Fibroblast of peridontal ligament (primary cell): ENCODE results near the gene ABLIM1.
"Not testable (repeated sequence)": the region's sequence is repeated elsewhere in the genome, so short reads cannot be mapped to it uniquely, and the experiment has no call there.

Experiments
- DNase-seq: peaks from one replicate; pipeline ENCODE4 v3.0.0-alpha.2; 2010; ENCODE audit errors: extremely low read depth

ABLIM1 gene

DNA sequence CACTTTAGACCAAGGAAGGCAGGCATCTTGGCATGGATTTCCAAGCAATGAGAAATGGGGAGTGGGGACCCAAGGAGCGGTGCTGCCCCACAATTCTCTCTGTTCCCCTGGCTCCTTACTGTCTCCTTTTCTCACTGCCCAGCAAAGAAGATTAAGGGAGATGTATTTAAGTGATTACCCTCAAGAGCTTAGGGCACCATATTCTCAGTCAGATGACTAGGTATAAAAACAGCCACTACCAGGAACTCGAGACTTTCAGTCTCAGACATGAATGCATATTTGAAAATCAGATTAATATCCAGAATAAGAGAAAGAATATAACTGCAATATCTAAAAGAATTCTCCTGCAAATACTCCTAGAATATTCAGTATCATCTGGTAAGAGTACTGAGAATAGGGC is at the start of gene ABLIM1:
ABLIM1 (minus strand) TSS at position 101 of the 400 bp plus-strand sequence; CDS start at position 26, 75 bp downstream.
- DNase-seq = no peak

DNA sequence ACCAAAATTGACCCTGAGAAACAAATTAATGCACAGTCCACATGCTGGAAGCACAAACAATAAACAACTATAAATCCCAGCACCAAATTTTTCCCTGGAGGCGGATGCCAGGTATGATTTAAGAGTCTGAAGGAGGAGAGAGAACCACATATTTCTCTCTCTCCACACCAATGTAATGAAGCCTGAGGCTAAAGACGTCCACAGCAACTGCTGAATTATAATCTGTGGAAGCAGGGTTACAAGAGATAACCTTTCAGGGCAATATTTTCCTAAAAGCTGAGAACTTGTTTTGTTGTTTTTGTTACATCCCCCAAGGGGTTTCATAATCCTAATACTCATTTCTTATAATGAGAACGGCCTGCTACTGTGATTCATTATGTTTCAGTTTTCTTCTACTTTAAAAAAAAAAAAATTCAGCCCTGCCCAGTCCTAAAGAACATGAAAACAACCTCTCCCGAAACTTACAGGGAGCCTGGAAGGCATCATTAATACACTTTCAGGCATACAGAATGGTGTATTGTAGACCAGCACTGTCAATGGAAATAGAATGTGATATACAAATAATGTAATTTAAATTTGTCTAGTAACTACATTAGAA is 48.5 kb upstream of the ABLIM1 start:
- DNase-seq = no peak

DNA sequence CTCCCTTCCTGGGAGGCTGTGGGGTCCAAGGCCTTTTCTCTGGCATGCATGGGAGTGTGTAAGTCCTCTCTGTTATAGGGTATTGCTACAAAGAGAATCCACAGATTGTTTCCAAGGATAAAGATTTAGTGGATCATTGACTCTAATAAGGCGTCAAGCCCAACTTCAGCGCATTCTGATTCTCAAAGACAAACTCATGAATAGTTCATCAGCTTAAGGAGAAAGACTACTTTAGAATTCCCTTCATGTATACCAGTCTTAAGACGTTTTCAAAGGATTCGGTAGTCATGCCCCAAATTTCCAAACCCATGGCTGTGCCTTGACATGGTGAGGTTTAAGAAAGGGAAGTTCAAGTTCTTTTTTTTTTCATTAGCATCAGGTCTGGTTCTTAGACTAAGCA is 46.6 kb upstream of the ABLIM1 start:
- no peak for DNase-seq

DNA sequence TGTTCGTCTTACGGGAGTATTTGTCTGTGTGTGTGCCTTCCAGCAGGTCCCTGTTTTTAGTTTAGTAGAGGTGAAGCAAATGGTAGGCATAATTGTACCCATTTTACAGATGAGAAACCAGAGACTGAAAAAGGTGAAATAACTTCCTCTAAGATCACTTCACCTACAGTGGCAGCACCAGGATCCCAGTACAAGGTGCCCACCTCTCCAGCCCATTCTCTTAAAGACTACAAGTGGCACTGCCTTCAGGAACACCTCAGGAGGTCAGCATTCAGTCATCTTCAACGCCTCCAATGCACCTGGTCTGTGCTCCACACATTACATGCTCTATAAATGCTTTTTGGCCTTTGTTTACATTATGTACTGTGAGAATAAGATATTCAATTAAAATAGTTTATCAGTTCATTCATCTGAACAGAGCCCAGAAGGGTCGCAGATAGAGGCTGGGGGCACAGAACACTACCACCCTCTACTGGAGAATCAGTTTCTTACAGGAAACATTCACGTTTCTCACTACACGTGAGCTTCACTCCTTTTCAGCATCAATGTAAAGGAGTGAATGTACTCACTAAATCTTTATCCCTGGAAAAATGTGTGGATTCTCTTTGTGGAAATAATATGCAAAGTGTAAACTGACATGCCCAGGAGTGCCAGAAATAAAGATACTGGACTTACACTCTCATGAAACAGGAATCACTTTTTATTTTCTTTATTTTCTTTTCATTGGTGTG is 45.5 kb upstream of the ABLIM1 start:
- DNase-seq = peak; percentile 25

DNA sequence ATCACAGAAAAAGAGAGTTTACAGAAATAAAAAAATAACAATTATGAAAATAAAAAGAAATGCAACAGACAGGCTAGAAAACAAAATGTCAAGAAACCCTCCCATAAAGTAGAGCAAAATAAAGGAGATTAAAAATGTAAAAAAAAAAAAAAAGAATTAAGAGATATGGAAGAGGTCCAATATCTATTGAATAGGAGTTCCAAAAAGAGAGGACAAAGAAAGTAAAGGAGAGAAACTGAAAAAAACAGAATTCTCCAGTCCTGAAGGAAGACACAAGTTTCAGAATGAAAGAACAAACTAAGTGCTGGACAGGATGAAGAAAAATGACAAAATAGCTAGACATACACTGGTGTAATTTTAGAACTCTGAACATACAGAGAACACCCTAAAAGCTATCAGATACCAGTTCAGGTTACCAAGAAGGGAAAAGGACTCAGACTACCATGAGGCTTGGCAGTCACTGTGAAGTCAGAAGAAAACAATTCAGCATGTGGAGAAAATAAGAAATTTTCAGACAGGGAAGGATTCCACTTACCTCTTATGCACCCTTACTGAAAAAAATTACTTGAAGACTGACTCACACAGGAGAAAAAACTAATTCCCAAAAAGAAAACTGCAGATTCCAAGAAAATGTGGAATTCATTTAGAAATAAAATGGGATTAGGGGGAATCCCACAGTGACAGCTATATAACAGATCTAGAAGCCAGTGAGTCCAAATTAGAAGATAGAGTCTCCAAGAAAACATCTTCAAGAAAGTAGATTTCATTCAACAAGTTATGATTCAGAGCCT is 40.4 kb upstream of the ABLIM1 start:
- DNase-seq = no peak

DNA sequence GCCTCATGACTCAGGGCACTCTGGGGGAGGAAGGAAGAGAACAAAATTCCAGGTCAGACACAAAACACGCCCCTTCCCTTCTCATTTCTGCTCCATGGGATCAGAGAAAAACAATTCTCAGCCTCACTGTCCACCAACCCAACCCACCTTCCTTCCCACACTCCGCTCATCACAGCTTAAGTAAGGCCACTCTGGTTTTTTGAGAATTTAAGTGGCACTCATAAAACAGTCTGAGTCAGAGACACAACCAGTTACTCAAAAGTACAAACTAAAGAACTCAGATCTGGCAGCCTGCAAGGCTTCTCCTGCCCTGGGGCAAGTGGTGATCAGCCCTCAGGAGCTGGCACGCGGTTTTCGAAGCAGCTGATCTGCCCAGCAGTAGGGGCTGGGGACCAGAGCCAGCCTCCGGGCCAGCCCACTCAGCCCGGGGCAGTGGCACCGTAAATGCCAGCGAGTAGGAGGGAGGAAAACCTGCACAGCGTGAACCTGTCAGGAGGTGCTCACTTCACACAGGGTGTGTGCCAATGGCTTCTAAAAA is 39.1 kb upstream of the ABLIM1 start:
- no peak for DNase-seq

DNA sequence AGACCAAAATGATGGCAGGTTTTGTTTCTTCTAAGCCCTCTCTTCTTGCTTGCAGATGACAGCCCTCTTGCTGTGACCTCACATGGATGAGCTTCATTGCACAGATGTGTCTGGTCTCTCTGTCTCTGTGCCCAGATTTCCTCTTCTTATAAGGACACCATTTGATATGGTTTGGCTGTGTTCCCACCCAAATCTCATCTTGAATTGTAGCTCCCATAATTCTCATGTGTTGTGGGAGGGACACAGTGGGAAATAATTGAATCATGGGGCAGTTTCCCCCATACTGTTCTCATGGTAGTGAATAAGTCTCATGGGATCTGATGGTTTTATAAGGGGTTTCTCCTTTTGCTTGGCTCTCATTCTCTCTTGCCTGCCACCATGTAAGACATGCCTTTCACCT is 38.2 kb upstream of the ABLIM1 start:
- not testable (repeated sequence) for DNase-seq

DNA sequence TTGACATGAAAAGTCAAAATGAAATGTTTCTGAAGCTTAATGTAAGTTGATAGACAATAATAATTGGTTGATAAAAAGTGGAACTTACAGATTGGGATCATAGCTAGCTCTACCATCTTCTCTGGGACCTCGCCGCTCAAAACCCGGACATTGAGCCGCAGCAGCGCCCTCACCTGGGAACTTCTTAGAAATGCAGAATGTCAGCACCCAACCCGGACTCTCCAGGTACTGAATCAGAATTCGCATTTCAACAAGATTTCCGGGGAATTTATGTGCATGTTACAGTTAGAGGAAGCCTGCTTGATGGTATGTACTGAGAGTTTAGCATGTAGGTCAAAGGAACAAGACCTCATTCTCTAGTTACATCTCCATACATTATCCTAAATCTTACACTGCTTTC is 36.7 kb upstream of the ABLIM1 start:
- no peak for DNase-seq

DNA sequence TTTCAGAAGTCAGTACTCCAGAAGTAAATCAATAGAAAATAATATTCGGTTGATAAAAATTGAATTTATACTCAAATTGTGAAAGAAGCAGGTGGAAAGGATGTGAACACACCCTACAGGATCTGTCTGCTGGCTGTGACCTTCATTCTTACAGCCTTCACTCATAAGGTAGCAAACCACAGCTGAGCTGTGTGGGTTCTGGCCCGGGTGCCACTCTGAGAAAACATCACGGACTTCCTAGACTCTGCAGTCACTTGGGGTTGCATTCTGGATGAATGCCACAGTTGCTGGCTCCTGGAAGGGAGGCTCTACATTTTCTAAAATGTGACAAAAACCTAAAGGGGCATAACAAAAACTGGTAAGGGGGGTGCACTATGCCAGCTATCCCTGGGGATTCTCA is 36.0 kb upstream of the ABLIM1 start:
- no peak for DNase-seq

DNA sequence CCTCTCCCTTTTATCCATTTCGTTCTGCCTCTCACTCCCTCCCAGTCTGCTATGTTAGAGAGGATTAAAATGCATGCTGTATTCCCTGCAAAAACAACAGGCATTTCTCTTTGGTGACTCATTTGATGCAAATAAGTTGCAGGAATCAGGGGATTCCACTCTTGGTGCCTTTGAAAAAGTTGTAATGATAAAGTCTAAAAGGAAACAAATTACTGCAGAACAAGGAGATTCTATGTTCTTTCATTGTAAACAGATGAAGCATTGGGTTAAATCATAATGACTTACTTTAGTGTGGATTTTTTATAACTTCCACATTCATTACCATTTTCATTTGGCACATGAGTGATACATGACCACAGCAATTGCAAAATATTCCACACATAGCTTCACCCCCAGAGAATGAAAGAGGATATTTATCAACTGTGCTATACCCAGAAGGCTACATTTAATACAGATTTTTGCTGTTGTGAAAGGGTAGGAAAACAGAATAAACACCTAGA is 33.4 kb upstream of the ABLIM1 start:
- DNase-seq = peak; percentile 50

DNA sequence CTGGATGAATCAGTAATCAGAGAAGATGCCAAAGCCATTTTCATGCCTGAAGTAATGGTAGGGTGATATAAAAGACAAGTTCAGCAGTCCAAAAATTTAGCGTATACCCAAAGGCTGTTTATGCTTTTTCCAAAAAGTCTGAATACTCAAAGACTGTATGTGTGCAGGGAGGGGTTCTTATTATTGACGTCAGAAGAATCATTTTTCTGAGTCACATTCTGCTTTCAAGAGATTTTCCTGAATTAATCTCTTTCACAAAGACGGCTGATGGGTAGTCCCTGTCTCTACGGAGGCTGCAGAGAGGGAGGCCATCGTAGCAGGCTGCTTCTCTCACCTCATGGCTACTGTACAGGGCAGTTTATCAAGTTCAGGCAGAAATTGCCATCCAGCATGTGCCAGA is 30.7 kb upstream of the ABLIM1 start:
- no peak for DNase-seq

DNA sequence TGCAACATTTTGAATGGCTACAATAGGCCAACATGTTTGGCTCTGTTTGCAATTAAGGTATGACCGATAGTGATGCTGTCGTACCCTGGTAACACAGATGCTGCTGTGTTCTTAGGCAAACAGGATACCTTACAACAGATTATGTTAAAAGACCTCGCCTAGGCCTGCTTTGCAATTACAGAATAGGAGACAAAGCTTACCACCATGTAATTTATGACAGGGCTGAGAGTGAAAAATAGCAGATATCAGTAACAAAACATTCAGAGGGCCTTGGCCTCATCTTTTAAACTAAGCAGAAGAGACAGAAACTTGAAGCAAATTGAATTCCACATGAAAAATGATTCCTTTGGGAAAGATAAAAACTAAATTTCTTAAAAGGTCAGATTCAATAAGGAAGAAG is 29.4 kb upstream of the ABLIM1 start:
- DNase-seq = no peak

DNA sequence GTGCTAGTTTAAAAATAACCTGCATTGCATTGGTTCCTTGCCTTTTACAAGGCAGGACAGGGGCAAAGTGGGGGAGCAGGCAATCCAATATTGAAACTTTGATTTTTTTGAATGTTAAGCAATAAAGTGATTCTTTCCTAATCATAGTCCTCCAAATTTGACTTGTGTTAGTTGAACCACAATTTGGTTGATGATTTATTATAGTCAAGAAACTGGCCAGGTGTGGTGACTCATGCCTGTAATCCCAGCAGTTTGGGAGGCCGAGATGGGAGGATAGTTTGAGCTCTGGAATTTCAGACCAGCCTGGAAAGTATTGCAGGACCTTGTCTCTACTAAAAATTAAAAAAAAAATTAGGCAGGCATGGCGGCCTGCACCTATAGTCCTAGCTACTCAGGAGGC is 27.9 kb upstream of the ABLIM1 start:
- no peak for DNase-seq

DNA sequence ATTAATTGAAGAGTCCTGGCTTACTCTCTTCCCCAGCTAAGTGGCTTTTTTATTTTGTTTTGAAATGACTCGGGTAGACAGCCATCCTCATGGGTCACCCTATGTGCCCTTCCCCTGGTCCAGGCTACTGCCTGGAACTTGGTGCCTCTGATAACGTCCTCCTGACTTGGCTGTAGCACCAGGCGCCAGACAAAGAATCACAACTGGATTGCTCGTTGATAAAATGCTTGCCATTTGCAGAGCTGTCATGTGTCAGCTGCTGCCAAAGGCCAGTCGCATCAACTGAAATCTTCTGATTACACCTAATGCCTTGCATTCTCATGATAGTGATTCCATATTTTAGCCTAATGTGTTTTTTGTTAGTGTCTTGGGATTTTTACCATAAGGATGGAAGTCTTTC is 27.4 kb upstream of the ABLIM1 start:
- DNase-seq = no peak

DNA sequence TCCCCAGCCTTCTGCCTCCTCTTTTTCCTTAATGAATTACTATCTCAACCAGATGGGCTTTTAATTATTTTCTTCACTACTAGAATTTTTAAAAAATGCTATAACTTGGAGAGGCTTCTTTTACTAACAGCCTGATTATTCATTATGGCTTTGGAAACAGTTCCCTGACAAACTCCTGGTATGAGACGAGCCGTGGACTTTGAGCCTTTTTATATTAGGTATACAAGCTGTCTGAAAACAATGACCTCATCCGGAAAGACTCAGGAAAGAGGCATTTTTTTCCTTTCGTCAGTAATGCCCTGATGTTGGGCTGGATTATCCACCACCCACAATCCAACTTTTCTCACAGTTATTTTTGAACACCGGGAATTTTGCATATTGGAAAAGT is 26.7 kb upstream of the ABLIM1 start:
- peak; percentile 38 for DNase-seq

DNA sequence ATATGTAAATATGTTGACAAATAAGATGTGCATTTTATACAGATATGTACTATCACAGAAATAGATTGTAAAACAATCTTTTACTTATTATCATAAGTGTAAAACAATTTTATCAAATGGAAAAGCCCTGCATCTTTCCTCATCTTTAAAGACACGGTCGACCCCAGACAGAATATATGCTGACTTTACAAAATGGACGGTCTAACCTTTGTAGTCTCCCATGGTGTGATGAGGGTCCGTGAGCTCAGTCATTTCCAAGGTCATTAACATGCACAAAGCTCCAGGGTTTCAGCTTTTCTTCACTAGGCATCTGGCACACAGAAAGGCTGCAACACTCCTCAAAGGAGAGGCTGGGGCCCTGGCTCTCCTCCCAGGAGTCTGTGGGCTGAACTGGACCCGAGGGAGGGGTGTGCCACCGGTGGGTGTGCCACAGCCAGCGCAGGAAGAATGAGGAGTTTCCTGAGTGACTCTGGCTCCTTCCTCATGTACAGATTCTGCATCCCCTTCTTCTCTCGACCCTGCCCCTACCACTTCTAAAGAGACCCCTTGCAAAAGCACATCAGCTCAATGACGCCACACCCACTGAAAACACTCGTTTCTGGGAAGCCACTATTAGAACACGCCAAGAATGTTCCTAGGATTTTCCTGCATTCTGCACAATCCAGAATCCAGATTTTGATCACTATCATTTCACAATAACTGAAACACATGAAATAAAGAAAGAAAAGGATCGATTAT is 26.2 kb upstream of the ABLIM1 start:
- DNase-seq = peak; percentile 38

DNA sequence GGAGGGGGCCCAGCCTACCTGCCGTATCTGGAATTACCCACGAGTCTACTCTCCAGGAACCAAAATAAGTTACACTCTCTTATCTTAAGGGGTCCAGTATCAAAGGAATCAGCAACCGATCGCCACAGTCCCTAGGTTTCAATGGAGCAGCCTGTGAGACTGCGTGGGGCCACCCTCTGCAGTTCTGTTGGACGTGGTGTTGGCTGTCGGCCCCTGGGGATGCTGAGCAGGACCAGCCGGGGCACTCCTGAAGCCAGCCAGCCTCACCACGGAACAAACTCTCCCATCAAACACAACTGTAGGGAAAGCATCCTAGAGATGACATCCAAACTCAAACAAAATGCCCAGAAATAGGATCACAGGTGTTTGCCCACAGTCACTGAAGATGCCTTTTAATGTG is 25.5 kb upstream of the ABLIM1 start:
- no peak for DNase-seq

DNA sequence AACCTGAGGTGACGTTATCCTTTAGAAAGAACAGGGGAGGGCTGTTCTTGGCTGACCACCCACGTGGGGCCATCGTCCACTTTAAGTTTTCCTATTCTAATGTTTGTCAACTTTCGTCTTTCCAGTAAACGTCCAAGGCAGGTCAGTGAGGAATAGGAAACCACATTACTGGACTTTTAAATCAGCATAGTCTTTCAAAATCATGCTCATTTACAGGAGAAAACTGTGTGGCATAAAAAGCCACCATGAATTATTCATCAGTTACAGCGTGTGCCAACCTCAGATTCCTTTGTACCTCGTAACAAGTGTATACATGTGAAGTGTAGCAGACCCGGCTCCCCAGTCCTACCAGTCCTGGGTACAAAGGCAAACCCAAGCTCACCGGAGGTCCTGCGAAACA is 25.1 kb upstream of the ABLIM1 start:
- DNase-seq = no peak

DNA sequence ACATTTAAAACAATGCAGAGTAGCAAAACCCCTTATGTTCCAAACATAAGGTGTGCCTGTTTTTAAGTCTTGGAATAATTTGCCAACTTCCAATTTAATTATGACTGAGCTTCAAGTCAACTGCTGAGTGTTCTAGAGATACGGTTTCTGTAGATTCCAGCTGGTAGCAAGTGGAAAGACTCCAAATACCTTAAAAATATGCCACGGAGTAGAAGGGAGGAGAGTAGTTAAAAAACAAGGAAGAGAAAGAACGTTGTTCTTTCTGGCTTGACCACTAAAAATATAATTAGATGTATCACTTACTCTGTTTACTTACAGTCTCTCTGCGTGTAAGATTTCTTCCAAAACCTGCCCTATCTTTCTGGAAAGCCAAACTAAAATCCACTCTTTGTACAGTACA is 24.5 kb upstream of the ABLIM1 start:
- peak; percentile 21 for DNase-seq

DNA sequence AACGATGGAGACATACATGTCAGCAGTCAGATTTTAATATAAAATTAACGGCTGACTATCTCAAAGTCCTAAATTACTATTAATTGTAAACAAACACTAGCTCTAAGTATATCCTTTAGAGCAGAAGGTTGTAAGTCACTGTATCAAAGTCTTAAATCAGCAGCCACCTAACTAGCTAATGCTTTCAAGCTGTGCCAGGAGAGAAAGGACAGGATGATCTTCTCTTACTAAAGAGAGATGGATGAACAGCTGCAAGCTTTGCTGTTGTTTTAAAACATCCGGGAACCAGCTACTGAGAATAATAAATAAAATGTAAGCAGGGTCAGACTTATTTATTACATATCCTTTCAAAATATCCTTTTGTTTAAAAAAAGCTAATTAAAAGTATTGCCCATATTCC is 24.0 kb upstream of the ABLIM1 start:
- DNase-seq = no peak

DNA sequence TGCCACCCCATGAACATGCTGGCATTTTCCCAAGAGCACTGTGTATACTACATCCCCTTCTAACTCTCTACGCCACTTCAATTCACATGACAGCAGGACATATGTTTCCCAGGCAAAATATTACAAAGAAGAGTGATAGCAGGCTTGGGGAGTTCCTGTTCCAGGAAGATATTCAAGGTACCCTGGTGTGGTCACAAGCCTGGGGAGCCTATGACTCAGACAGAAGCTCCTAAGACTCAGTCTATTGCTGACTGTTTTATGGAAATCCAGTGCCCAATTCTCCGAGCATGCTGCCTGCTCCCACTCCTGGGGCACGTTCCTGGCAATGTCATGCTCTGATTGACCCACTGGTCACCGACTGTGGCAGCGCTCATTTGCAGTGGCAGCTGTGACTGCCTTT is 23.5 kb upstream of the ABLIM1 start:
- DNase-seq = no peak
